Measurements from ENCODE around the gene FOXE3. TPM values are rescaled to one million over a fixed set of nuclear protein-coding genes. Genes with fewer than 3 reads are reported as not detected.

FOXE3 gene
- total and polyA plus RNA-seq, 9 of the 15 experiments (the other 6 are each of a cell fraction or from before 2014, with no cell fraction given), result not detected

- no peak for TF ChIP-seq CLOCK (CRISPR knock-in tag; IDR thresholded peaks at IDR 0.05; ENCODE audit: borderline replicate concordance)
- TF ChIP-seq SUPT5H (IDR thresholded peaks at IDR 0.05), result no peak
- TF ChIP-seq GABPA (tag; conservative IDR thresholded peaks at IDR 0.05; ENCODE audit: low read depth), result no peak
- TF ChIP-seq ZNF133 (CRISPR knock-in tag; IDR thresholded peaks at IDR 0.05), result no peak
- TF ChIP-seq ZNF445 (CRISPR knock-in tag; IDR thresholded peaks at IDR 0.05; ENCODE audit: low read depth), result no peak
- no peak for TF ChIP-seq PATZ1 (CRISPR knock-in tag; IDR thresholded peaks at IDR 0.05; ENCODE audit: borderline replicate concordance)
- TF ChIP-seq KAT8 (IDR thresholded peaks at IDR 0.05; ENCODE audit: low read depth), result no peak
These were observed 29.9 kb downstream of the FOXE3 start (continued) for GRCh38 chr1:47445823-47446550.

All from K562 (cell line).